B cell (primary cell): ENCODE measurements around the gene CNTNAP4. TPM values are rescaled to one million over a fixed set of nuclear protein-coding genes. Genes with fewer than 3 reads are reported as not detected.

Experiments
- ATAC-seq: fragments of 200-7000 bp; cut with Tn5 transposase; one replicate; pipeline ENCODE4 v1.10.0; 2021; ENCODE audit warnings: low read depth, mild to moderate bottlenecking, moderate number of reproducible peaks, moderate library complexity
- CTCF ChIA-PET: fragments of 350-600 bp; sonication (Branson Sonifier 250); formaldehyde crosslinking; loops from one replicate; lab custom pipeline; 2021; ENCODE audit warnings: antibody characterized with exemption, inconsistent platforms; lab: Charles Lee
- POLR2A ChIA-PET: fragments of 350-600 bp; sonication (Branson Sonifier 250); formaldehyde crosslinking; loops from one replicate; lab custom pipeline; 2021; ENCODE audit warnings: antibody characterized with exemption; lab: Charles Lee
- DNase-seq: peaks from one replicate; pipeline ENCODE4 v3.0.0; 2013
- H2AFZ ChIP-seq: 2 replicates; pipeline ENCODE4 v1.6.1; 2012; ENCODE audit warnings: mild to moderate bottlenecking, low read depth, low read length; ENCODE audit not compliant: insufficient read depth, poor library complexity, severe bottlenecking
- H3K27ac ChIP-seq, 2 donors: 1 replicate in 1 of 2; 2 replicates in 1 of 2; pipeline ENCODE4 v1.5.1; 2012 to 2013; ENCODE audit warnings: low read length in 2 of 2, mild to moderate bottlenecking in 2 of 2, moderate library complexity in 1 of 2
- H3K27me3 ChIP-seq, 4 experiments: fragments of 200-600 bp in 1 of 4; sonication (generic) in 1 of 4; replicated peaks in 1 of 4; 1 replicate in 2 of 4; 2 replicates in 2 of 4; pipeline versions ENCODE4 v1.6.1 to v1.7.0; 2013 to 2016; ENCODE audit warnings: low read length in 3 of 4, mild to moderate bottlenecking in 2 of 4, mixed read lengths in 1 of 4, moderate library complexity in 1 of 4; ENCODE audit not compliant: insufficient read depth in 4 of 4, control insufficient read depth in 3 of 4; ENCODE audit errors: control extremely low read depth in 1 of 4
- H3K36me3 ChIP-seq, 2 experiments: replicated peaks in 1 of 2; 1 replicate in 1 of 2; 2 replicates in 1 of 2; pipeline versions ENCODE4 v1.6.1 to v1.7.1; 2013; ENCODE audit warnings: low read length in 1 of 2; ENCODE audit not compliant: insufficient read depth in 2 of 2, control insufficient read depth in 1 of 2; ENCODE audit errors: control extremely low read depth in 1 of 2, extremely low read depth in 1 of 2
- H3K4me1 ChIP-seq, 2 donors: fragments of 200-600 bp in 1 of 2; sonication (generic) in 1 of 2; 1 replicate in 1 of 2; 2 replicates in 1 of 2; pipeline versions ENCODE4 v1.5.1 to v1.6.1; 2013 to 2017; ENCODE audit warnings: low read length in 2 of 2; ENCODE audit not compliant: control insufficient read depth in 2 of 2, insufficient read depth in 2 of 2
- H3K4me2 ChIP-seq: replicated peaks from 2 replicates; pipeline ENCODE3; 2012; ENCODE audit warnings: mild to moderate bottlenecking, low read depth, low read length; ENCODE audit not compliant: poor library complexity, severe bottlenecking
- H3K4me3 ChIP-seq, 5 experiments: fragments of 200-600 bp in 1 of 5; sonication (generic) in 1 of 5; 1 replicate in 3 of 5; 2 replicates in 2 of 5; pipeline versions ENCODE4 v1.5.1 to v1.7.0; 2011 to 2016; ENCODE audit warnings: low read length in 4 of 5, mild to moderate bottlenecking in 4 of 5, low read depth in 2 of 5, control low read depth in 1 of 5, moderate library complexity in 1 of 5; ENCODE audit not compliant: insufficient read depth in 1 of 5; ENCODE audit errors: control extremely low read depth in 1 of 5, extremely low read depth in 1 of 5
- H3K79me2 ChIP-seq: fragments of 200-600 bp; sonication (generic); one replicate; pipeline ENCODE4 v1.6.0; 2016; ENCODE audit warnings: low read length; ENCODE audit not compliant: control insufficient read depth, insufficient read depth
- H3K9ac ChIP-seq: fragments of 200-600 bp; sonication (generic); 2 replicates; pipeline ENCODE4 v1.6.1; 2017; ENCODE audit warnings: mild to moderate bottlenecking, low read length, moderate library complexity
- H3K9me3 ChIP-seq, 3 donors: one replicate each; pipeline versions ENCODE4 v1.6.1 to v1.7.1; 2013; ENCODE audit warnings: low read length in 2 of 3; ENCODE audit not compliant: control insufficient read depth in 2 of 3, insufficient read depth in 1 of 3; ENCODE audit errors: control extremely low read depth in 1 of 3
- H4K20me1 ChIP-seq: 2 replicates; pipeline ENCODE4 v1.6.0; 2012; ENCODE audit warnings: mild to moderate bottlenecking, low read length; ENCODE audit not compliant: insufficient read depth, control insufficient read depth, poor library complexity, severe bottlenecking
- H3K27ac Mint-ChIP-seq: one replicate; pipeline ENCODE4 v1.8.0; 2021; ENCODE audit warnings: mixed read lengths
- H3K27me3 Mint-ChIP-seq: one replicate; pipeline ENCODE4 v1.8.0; 2021; ENCODE audit warnings: mixed read lengths
- H3K4me1 Mint-ChIP-seq: one replicate; pipeline ENCODE4 v1.8.0; 2021; ENCODE audit warnings: mixed read lengths
- H3K4me3 Mint-ChIP-seq: one replicate; pipeline ENCODE4 v1.8.0; 2021; ENCODE audit warnings: mixed read lengths
- H3K9me3 Mint-ChIP-seq: one replicate; pipeline ENCODE4 v1.8.0; 2022; ENCODE audit warnings: mixed read lengths; ENCODE audit not compliant: insufficient read depth
- EZH2 ChIP-seq: IDR thresholded peaks from 2 replicates; pipeline ENCODE4 v1.6.1; 2012; ENCODE audit warnings: borderline replicate concordance, low read depth, mild to moderate bottlenecking, moderate library complexity, low read length; ENCODE audit not compliant: insufficient read depth, poor library complexity, severe bottlenecking
- WGBS: methylation state at CpG from one replicate; pipeline ENCODE4 v1.1.5; 2013; ENCODE audit warnings: missing lambda C conversion rate; ENCODE audit not compliant: insufficient coverage; 5-methylcytosine and 5-hydroxymethylcytosine counted together
- intact Hi-C: fragments of 100-400 bp; cut with micrococcal nuclease; formaldehyde crosslinking; loops from one replicate; pipeline ENCODE4 v1.10.0; 2022
- polyA plus RNA-seq: library from polyadenylated mRNA; depleted of rRNA; stranded (reverse); fragments of >200 nt; gene quantifications from 2 replicates; pipeline ENCODE4 v1.2.3, GENCODE V29; 2012
- total RNA-seq, 2 donors: library from RNA; stranded (reverse); fragments of 120-200 nt in 1 of 2; gene quantifications; 1 replicate in 1 of 2; 2 replicates in 1 of 2; pipeline versions ENCODE4 v1.2.3 to v1.2.4, GENCODE V29; 2013 to 2022
- TF ChIP-seq, protein P1 (sequence below): fragments of 200-600 bp; IDR thresholded peaks from one replicate; pipeline ENCODE4 v1.8.0; 2022; ENCODE audit warnings: antibody characterized with exemption, mild to moderate bottlenecking

The CNTNAP4 gene
- total and polyA plus RNA-seq, 2 donors (not counting 1 experiment from before 2014, with no cell fraction given): 0.06 TPM; not detected in 1

DNA sequence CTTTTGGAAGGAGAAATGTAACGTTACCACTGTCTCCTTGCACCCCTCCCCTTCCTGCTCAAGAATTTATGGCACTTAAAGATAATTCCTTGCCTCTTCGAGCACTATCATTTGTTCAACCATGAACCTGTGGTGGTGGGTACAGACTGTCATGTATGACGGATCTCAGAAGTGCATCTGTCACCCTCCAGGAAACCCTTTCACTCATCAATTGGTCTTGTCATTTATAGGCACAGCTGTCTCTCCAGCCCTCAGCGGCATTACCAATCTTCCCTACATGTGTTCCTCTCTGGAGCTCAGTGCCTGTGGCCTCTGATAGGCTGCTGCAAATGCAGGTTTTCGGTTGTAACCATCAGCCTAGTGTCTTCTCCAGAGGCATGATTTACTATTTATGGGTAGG is 15.0 kb downstream of the CNTNAP4 start:
- intact Hi-C loops: no loop called here

DNA sequence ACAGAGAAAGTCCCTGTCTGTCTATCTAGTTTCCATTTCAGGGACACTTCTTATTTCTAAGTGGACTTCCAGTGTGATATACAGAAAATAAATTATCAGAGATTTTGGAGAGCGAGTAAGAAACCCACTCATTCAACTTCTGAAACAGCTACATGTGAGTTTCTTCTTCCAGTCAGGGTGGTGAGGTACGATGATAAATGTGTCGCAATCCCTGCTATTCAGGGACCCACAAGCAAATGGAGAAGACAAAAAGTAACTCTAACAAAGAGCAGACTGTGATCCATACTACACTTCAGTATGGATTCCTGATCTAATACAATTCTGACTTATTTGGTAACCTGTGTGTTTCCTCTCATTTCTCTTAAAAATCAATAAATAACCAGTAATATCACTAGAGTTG is 16.8 kb downstream of the CNTNAP4 start:
- Histone ChIP-seq H4K20me1 (no peaks in the 10 kb centered on the region), H2AFZ (no peak overlapping the region), H3K4me2 (no peak overlapping the region), H3K9ac (no peak overlapping the region), H3K27me3 (no peaks in the 10 kb centered on the region), H3K79me2 (no peaks in the 10 kb centered on the region), H3K9me3 (no peaks in the 10 kb centered on the region), H3K36me3 (no peaks in the 10 kb centered on the region), H3K4me1 (no peaks in the 10 kb centered on the region), H3K27ac (no peak overlapping the region), H3K4me3 (no peak overlapping the region)
- no peaks in the 10 kb centered on the region for H3K27me3 Mint-ChIP-seq
- H3K27ac Mint-ChIP-seq: no peak overlapping the region
- no peak overlapping the region for H3K4me3 Mint-ChIP-seq
- no peak for ATAC-seq
- no peaks in the 10 kb centered on the region for H3K4me1 Mint-ChIP-seq
- WGBS: 92% methylated on average over 2 of the region's 3 CpGs
- no peak for TF ChIP-seq EZH2
- CTCF ChIA-PET: no interaction called here
- H3K9me3 Mint-ChIP-seq: no peaks in the 10 kb centered on the region
- DNase-seq: no peak
- POLR2A ChIA-PET: no interaction called here
- intact Hi-C loops: no loop called here

More for the DNA sequence above, 15.0 kb downstream of the CNTNAP4 start:
- Histone ChIP-seq H3K4me2 (no peak overlapping the region), H2AFZ (no peak overlapping the region), H3K9me3 (no peaks in the 10 kb centered on the region), H3K27me3 (no peaks in the 10 kb centered on the region), H3K36me3 (no peaks in the 10 kb centered on the region), H4K20me1 (no peaks in the 10 kb centered on the region), H3K4me1 (no peaks in the 10 kb centered on the region), H3K27ac (no peak overlapping the region), H3K79me2 (no peaks in the 10 kb centered on the region), H3K9ac (no peak overlapping the region), H3K4me3 (no peak overlapping the region)
- H3K27ac Mint-ChIP-seq: no peak overlapping the region
- no peak for DNase-seq
- no peak for ATAC-seq
- CTCF ChIA-PET: no interaction called here
- WGBS: 89% methylated on average over 5 of the region's 5 CpGs
- TF ChIP-seq EZH2: no peak
- TF ChIP-seq, protein P1, sequence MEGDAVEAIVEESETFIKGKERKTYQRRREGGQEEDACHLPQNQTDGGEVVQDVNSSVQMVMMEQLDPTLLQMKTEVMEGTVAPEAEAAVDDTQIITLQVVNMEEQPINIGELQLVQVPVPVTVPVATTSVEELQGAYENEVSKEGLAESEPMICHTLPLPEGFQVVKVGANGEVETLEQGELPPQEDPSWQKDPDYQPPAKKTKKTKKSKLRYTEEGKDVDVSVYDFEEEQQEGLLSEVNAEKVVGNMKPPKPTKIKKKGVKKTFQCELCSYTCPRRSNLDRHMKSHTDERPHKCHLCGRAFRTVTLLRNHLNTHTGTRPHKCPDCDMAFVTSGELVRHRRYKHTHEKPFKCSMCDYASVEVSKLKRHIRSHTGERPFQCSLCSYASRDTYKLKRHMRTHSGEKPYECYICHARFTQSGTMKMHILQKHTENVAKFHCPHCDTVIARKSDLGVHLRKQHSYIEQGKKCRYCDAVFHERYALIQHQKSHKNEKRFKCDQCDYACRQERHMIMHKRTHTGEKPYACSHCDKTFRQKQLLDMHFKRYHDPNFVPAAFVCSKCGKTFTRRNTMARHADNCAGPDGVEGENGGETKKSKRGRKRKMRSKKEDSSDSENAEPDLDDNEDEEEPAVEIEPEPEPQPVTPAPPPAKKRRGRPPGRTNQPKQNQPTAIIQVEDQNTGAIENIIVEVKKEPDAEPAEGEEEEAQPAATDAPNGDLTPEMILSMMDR: no peak
- no peaks in the 10 kb centered on the region for H3K9me3 Mint-ChIP-seq
- POLR2A ChIA-PET: no interaction called here
- no peak overlapping the region for H3K4me3 Mint-ChIP-seq
- no peaks in the 10 kb centered on the region for H3K4me1 Mint-ChIP-seq
- H3K27me3 Mint-ChIP-seq: no peaks in the 10 kb centered on the region
